ENCODE results near the gene CCDC102A.

The CCDC102A gene

GRCh38 chr16:57464523-57464922 lies 71.8 kb downstream of the CCDC102A start:
- Mint-ChIP-seq H3K36me3 (peaks cover 57% of the 10 kb centered on the region), H3K4me1 (peaks cover 21% of the 10 kb centered on the region), H3K27ac (no peak overlapping the region), H3K27me3 (no peaks in the 10 kb centered on the region), H3K9me3 (no peaks in the 10 kb centered on the region), H3K4me3 (no peak overlapping the region)
- no peak for ATAC-seq

- no peaks in the 10 kb centered on the region for H3K9me3 Mint-ChIP-seq
Measured at GRCh38 chr16:57462978-57463362, 73.4 kb downstream of the CCDC102A start.

DNA sequence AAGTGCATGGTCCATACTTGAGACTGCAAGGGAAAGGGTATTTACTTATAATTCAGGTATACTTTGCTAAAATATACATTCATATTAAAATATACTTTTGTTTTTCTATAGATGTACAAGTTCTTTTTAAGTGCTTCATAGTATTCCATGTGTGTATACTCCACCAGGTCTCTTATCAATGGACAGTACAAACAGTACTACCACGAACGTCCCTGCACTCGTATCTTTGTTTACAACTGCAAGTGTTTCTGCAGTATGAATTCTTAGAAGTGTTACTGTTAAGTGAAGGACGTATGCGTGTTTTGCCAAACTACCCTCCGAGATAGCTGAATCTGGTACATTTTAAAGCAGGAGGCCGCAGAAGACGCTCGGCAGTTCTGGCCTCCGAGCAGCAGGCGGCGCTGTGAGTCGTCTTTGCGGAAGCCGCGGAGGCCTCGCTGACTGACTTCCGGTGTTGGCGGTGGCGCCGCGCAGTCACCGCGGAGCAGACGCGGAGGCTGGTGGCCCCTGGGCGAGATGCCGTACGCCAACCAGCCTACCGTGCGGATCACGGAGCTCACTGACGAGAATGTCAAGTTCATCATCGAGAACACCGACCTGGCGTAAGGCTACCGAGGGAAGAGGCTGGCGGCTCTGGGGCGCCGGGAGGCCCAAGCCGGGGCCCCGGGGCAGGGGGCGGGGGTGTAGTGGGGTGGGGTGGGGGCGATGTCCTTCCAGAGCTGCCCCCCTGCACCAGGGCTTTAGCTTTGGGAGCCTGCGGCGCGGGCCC lies 74.0 kb downstream of the CCDC102A start, which contains the start of gene POLR2C:
TSS of gene POLR2C (plus strand) at position 471 of the 769 bp plus-strand sequence. CDS start at position 517, 46 bp downstream.
- peaks cover 37% of the 10 kb centered on the region for H3K36me3 Mint-ChIP-seq

More at GRCh38 chr16:57462978-57463362, 73.4 kb downstream of the CCDC102A start:
- Mint-ChIP-seq H3K4me3 (peak overlapping the region; percentile 100), H3K27ac (peak overlapping the region; percentile 96), H3K27me3 (no peaks in the 10 kb centered on the region), H3K4me1 (peaks cover 21% of the 10 kb centered on the region), H3K36me3 (peaks cover 43% of the 10 kb centered on the region)
- ATAC-seq = peak; percentile 60

More for the DNA sequence above, 74.0 kb downstream of the CCDC102A start, which contains the start of gene POLR2C:
- peak; percentile 96 for ATAC-seq
- peak within 1 kb of the TSS; percentile 100 for H3K4me3 Mint-ChIP-seq
- no peaks in the 10 kb centered on the region for H3K9me3 Mint-ChIP-seq
- H3K4me1 Mint-ChIP-seq = peaks cover 21% of the 10 kb centered on the region
- no peaks in the 10 kb centered on the region for H3K27me3 Mint-ChIP-seq
- H3K27ac Mint-ChIP-seq = peak within 1 kb of the TSS; percentile 96

All from stimulated activated memory B cell treated with anti-CD40 and anti-IgM and Interleukin-4, amounts not matched to agents 10 μg/mL and 1 μg/mL and 100 μg/mL, for 72 hours (primary cell).